H1 (cell line): ENCODE results near the gene PDZD8.
A peak's percentile ranks its signal among the peaks of the same experiment; 100 is the strongest.

Experiments used
- BRCA1 ChIP-seq: IDR thresholded peaks from 2 replicates; pipeline ENCODE4 v1.6.1; 2012; ENCODE audit warnings: low read depth, low read length, improper control_type of control experiment
- CHD1 ChIP-seq: IDR thresholded peaks from 2 replicates; pipeline ENCODE4 v1.6.1; 2012; ENCODE audit warnings: low read depth, low read length, improper control_type of control experiment
- CHD2 ChIP-seq: IDR thresholded peaks from 2 replicates; pipeline ENCODE4 v1.6.1; 2012; ENCODE audit warnings: low read length, improper control_type of control experiment
- CTCF ChIP-seq, 3 experiments: IDR thresholded peaks; 1 replicate in 2 of 3; 2 replicates in 1 of 3; pipeline versions ENCODE4 v1.5.1 to v1.6.1; 2011; ENCODE audit warnings: low read length in 3 of 3, mild to moderate bottlenecking in 3 of 3, inconsistent platforms in 2 of 3, low read depth in 1 of 3, moderate library complexity in 1 of 3; ENCODE audit not compliant: insufficient read depth in 1 of 3; ENCODE audit errors: control extremely low read depth in 1 of 3
- EZH2 ChIP-seq: fragments of 200-600 bp; sonication (generic); IDR thresholded peaks from 2 replicates; pipeline ENCODE4 v1.7.1; 2012; ENCODE audit warnings: low read depth, mild to moderate bottlenecking, moderate library complexity, low read length, inconsistent platforms; ENCODE audit not compliant: severe bottlenecking
- JUN ChIP-seq: IDR thresholded peaks from 2 replicates; pipeline ENCODE4 v1.6.1; 2011; ENCODE audit warnings: low read depth, mild to moderate bottlenecking, improper control_type of control experiment, low read length
- POLR2A ChIP-seq, 2 experiments: IDR thresholded peaks; 1 replicate in 1 of 2; 2 replicates in 1 of 2; pipeline ENCODE4 v1.6.1; 2011; ENCODE audit warnings: low read depth in 2 of 2, low read length in 2 of 2, mild to moderate bottlenecking in 2 of 2; ENCODE audit errors: control extremely low read depth in 1 of 2
- POLR2AphosphoS5 ChIP-seq: IDR thresholded peaks from 2 replicates; pipeline ENCODE4 v1.6.1; 2011; ENCODE audit warnings: low read depth, low read length
- RFX5 ChIP-seq: IDR thresholded peaks from 2 replicates; pipeline ENCODE4 v1.6.1; 2011; ENCODE audit warnings: low read depth, low read length, improper control_type of control experiment, borderline replicate concordance
- SRF ChIP-seq: IDR thresholded peaks from 2 replicates; pipeline ENCODE4 v1.6.1; 2011; ENCODE audit warnings: mild to moderate bottlenecking, low read depth, low read length, moderate library complexity

- TF ChIP-seq CTCF (IDR thresholded peaks at IDR 0.05; ENCODE audit: control extremely low read depth in 1 of 3, insufficient read depth in 1 of 3, low read depth in 1 of 3, low read length in 3 of 3) (no peak), CHD1 (no peak), RFX5 (no peak), POLR2A (IDR thresholded peaks at IDR 0.05; ENCODE audit: control extremely low read depth in 1 of 2, low read depth in 2 of 2, low read length in 2 of 2) (no peak), CHD2 (peak; percentile 24), POLR2AphosphoS5 (no peak), EZH2 (no peak), JUN (no peak), BRCA1 (no peak), SRF (no peak)
Measured at GRCh38 chr10:117346574-117346973, 28.7 kb downstream of the PDZD8 start.
